GM20431 (cell line): ENCODE results near the gene TOP2B.

Experiments
- in situ Hi-C: fragments of 300-500 bp; cut with MseI, MboI; formaldehyde crosslinking; loops from one replicate; pipeline ENCODE4 v1.15.0; 2020; ENCODE audit warnings: low sequenced_read_pairs; ENCODE audit not compliant: unreplicated experiment

Gene TOP2B

GRCh38 chr3:25678581-25678980 is 13.9 kb upstream of the TOP2B start:
- in situ Hi-C loops: no loop called here

GRCh38 chr3:25677121-25677520 is 12.4 kb upstream of the TOP2B start:
- in situ Hi-C loops: no loop called here

- in situ Hi-C loops: no loop called here
Measured at GRCh38 chr3:25674670-25675069, 10.0 kb upstream of the TOP2B start.

- in situ Hi-C loops: no loop called here
Measured at GRCh38 chr3:25673738-25674298, 9.1 kb upstream of the TOP2B start.

GRCh38 chr3:25665315-25666280 is 891 bp upstream of the TOP2B start:
- in situ Hi-C loops: no loop called here

GRCh38 chr3:25663869-25664811 is 567 bp downstream of the TOP2B start:
- in situ Hi-C loops: no loop called here

- in situ Hi-C loops: no loop called here
Measured at GRCh38 chr3:25663347-25663868, 1.3 kb downstream of the TOP2B start.

GRCh38 chr3:25662736-25663320 is 1.9 kb downstream of the TOP2B start:
- in situ Hi-C loops: no loop called here

- in situ Hi-C loops: no loop called here
Measured at GRCh38 chr3:25661694-25662437, 2.8 kb downstream of the TOP2B start.

GRCh38 chr3:25658836-25659235 is 5.9 kb downstream of the TOP2B start:
- in situ Hi-C loops: no loop called here

- in situ Hi-C loops: no loop called here
Measured at GRCh38 chr3:25657293-25657692, 7.4 kb downstream of the TOP2B start.

- in situ Hi-C loops: no loop called here
Measured at GRCh38 chr3:25655659-25656058, 9.0 kb downstream of the TOP2B start.

GRCh38 chr3:25654576-25654975 is 10.1 kb downstream of the TOP2B start:
- in situ Hi-C loops: no loop called here

GRCh38 chr3:25653322-25653721 is 11.4 kb downstream of the TOP2B start:
- in situ Hi-C loops: no loop called here

GRCh38 chr3:25652921-25653320 is 11.8 kb downstream of the TOP2B start:
- in situ Hi-C loops: no loop called here

- in situ Hi-C loops: loop anchor here (25.0 kb wide), 1 partner anchor 213 kb away; no protein-coding TSS in a partner anchor
Measured at GRCh38 chr3:25648925-25649830, 15.5 kb downstream of the TOP2B start.

GRCh38 chr3:25648107-25648535 is 16.6 kb downstream of the TOP2B start:
- in situ Hi-C loops: loop anchor here (25.0 kb wide), 1 partner anchor 214 kb away; no protein-coding TSS in a partner anchor

GRCh38 chr3:25635038-25635437 is 29.7 kb downstream of the TOP2B start:
- in situ Hi-C loops: loop anchor here (25.0 kb wide), 1 partner anchor 227 kb away; no protein-coding TSS in a partner anchor
